ENCODE measurements around the gene BRAT1. TPM values are rescaled to one million over a fixed set of nuclear protein-coding genes. Genes with fewer than 3 reads are reported as not detected.

The BRAT1 gene
- polyA plus RNA-seq, 1 donor from 2014 or later, result 60.3 TPM

- no peak overlapping the region for H3K4me2 ChIP-seq (ENCODE audit: low read length)
- peak overlapping the region; percentile 39 for H3K27ac ChIP-seq (ENCODE audit: low read length)
- no peaks in the 10 kb centered on the region for H3K9me2 ChIP-seq (ENCODE audit: insufficient read depth, low read length)
- peak overlapping the region; percentile 60 for H2AFZ ChIP-seq (ENCODE audit: low read depth, low read length)
- no peaks in the 10 kb centered on the region for H3K9me3 ChIP-seq (ENCODE audit: low read length)
- H3K4me3 ChIP-seq (ENCODE audit: low read length), result peak overlapping the region; percentile 95
- H3K27me3 ChIP-seq (ENCODE audit: insufficient read depth, low read depth, low read length), result no peaks in the 10 kb centered on the region
- H3K36me3 ChIP-seq (ENCODE audit: insufficient read depth, low read length), result no peaks in the 10 kb centered on the region
- TF ChIP-seq SMC3 (conservative IDR thresholded peaks at IDR 0.05; ENCODE audit: poor library complexity) (peak; percentile 42), EP300 (conservative IDR thresholded peaks at IDR 0.05; ENCODE audit: poor library complexity, severe bottlenecking) (no peak), MXI1 (conservative IDR thresholded peaks at IDR 0.05; ENCODE audit: poor library complexity, severe bottlenecking) (peak; percentile 61), EZH2 (IDR thresholded peaks at IDR 0.05; ENCODE audit: borderline replicate concordance, insufficient read depth, low read length, poor library complexity, severe bottlenecking) (no peak)
- H3K9ac ChIP-seq (ENCODE audit: low read length), result peak overlapping the region; percentile 72
- H3F3A ChIP-seq (ENCODE audit: insufficient read depth, low read length, poor library complexity, severe bottlenecking), result no peaks in the 10 kb centered on the region
- no peaks in the 10 kb centered on the region for H4K20me1 ChIP-seq (ENCODE audit: insufficient read depth)
- peaks cover 17% of the 10 kb centered on the region for H3K79me2 ChIP-seq (replicated peaks; ENCODE audit: insufficient read depth, low read length)
Observed at GRCh38 chr7:2559283-2559950, 4.1 kb upstream of the BRAT1 start.

DNA sequence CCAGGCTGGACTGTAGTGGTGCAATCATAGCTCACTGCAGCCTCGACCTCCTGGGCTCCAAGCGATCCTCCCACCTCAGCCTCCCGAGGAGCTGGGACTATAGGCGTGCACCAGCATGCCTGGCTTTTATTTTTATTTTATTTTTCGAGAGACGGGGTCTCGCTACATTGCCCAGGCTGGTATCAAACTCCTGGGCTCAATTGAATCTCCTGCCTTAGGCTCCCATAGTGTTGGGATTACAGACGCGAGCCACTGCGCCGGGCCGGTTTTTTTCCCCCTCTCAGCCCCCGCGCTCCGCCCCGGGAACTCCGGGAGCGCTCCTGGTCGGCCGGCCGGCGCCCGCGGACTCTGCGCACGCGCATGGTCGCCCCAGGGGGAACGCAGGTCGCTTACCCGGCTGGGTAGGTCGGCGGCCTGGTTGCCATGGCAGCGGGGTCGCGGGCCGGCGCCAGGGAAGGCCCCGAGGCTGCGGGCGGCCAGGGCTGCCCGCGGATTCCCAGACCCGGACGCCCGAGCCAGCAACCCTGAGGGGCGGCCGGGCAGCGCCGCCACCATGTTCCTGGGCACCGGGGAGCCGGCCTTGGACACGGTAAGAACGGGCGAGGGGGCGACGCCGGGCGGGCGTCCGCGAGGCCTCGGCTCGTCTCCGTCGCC, 3.4 kb upstream of the BRAT1 start, which contains the start of gene IQCE:
Gene IQCE (plus strand): TSS at position 351 of the 654 bp plus-strand sequence. CDS start 203 bp downstream, at position 554.
- no peaks in the 10 kb centered on the region for H3F3A ChIP-seq (ENCODE audit: insufficient read depth, low read length, poor library complexity, severe bottlenecking)
- H3K9me3 ChIP-seq (ENCODE audit: low read length), result no peaks in the 10 kb centered on the region
- H3K27me3 ChIP-seq (ENCODE audit: insufficient read depth, low read depth, low read length), result no peaks in the 10 kb centered on the region
- peak within 1 kb of the TSS; percentile 39 for H3K27ac ChIP-seq (ENCODE audit: low read length)
- H3K36me3 ChIP-seq (ENCODE audit: insufficient read depth, low read length), result no peaks in the 10 kb centered on the region
- no peak within 1 kb of the TSS for H3K4me2 ChIP-seq (ENCODE audit: low read length)
- peak within 1 kb of the TSS; percentile 95 for H3K4me3 ChIP-seq (ENCODE audit: low read length)
- H2AFZ ChIP-seq (ENCODE audit: low read depth, low read length), result peak within 1 kb of the TSS; percentile 60
- peak; percentile 56 for TF ChIP-seq SMC3 (conservative IDR thresholded peaks at IDR 0.05; ENCODE audit: poor library complexity)
- no peak for TF ChIP-seq EZH2 (IDR thresholded peaks at IDR 0.05; ENCODE audit: borderline replicate concordance, insufficient read depth, low read length, poor library complexity, severe bottlenecking)
- no peak for TF ChIP-seq TAF1 (IDR thresholded peaks at IDR 0.05; ENCODE audit: low read depth)
- TF ChIP-seq REST (IDR thresholded peaks at IDR 0.05; ENCODE audit: borderline replicate concordance), result no peak
- TF ChIP-seq, protein P1, sequence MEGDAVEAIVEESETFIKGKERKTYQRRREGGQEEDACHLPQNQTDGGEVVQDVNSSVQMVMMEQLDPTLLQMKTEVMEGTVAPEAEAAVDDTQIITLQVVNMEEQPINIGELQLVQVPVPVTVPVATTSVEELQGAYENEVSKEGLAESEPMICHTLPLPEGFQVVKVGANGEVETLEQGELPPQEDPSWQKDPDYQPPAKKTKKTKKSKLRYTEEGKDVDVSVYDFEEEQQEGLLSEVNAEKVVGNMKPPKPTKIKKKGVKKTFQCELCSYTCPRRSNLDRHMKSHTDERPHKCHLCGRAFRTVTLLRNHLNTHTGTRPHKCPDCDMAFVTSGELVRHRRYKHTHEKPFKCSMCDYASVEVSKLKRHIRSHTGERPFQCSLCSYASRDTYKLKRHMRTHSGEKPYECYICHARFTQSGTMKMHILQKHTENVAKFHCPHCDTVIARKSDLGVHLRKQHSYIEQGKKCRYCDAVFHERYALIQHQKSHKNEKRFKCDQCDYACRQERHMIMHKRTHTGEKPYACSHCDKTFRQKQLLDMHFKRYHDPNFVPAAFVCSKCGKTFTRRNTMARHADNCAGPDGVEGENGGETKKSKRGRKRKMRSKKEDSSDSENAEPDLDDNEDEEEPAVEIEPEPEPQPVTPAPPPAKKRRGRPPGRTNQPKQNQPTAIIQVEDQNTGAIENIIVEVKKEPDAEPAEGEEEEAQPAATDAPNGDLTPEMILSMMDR (IDR thresholded peaks at IDR 0.05; ENCODE audit: poor library complexity, severe bottlenecking), result peak; percentile 28
- TF ChIP-seq EP300 (conservative IDR thresholded peaks at IDR 0.05; ENCODE audit: poor library complexity, severe bottlenecking), result peak; percentile 52
- TF ChIP-seq RAD21 (conservative IDR thresholded peaks at IDR 0.05), result peak; percentile 36
- peak; percentile 91 for TF ChIP-seq MXI1 (conservative IDR thresholded peaks at IDR 0.05; ENCODE audit: poor library complexity, severe bottlenecking)
- TF ChIP-seq POLR2AphosphoS5 (IDR thresholded peaks at IDR 0.05), result peak; percentile 28
- no peaks in the 10 kb centered on the region for H3K9me2 ChIP-seq (ENCODE audit: insufficient read depth, low read length)
- no peaks in the 10 kb centered on the region for H4K20me1 ChIP-seq (ENCODE audit: insufficient read depth)
- peak within 1 kb of the TSS; percentile 72 for H3K9ac ChIP-seq (ENCODE audit: low read length)
- H3K79me2 ChIP-seq (replicated peaks; ENCODE audit: insufficient read depth, low read length), result peaks cover 17% of the 10 kb centered on the region
